NCI-H2081 (cell line): Measurements from ENCODE around the gene GRID2.
"Not testable (repeated sequence)": the region's sequence is repeated elsewhere in the genome, so short reads cannot be mapped to it uniquely, and the experiment has no call there.

Experiments used
- DNase-seq, 2 experiments: peaks; one replicate each; lab custom pipeline; 2025; lab: John Stamatoyannopoulos, UW

GRID2 gene

DNA sequence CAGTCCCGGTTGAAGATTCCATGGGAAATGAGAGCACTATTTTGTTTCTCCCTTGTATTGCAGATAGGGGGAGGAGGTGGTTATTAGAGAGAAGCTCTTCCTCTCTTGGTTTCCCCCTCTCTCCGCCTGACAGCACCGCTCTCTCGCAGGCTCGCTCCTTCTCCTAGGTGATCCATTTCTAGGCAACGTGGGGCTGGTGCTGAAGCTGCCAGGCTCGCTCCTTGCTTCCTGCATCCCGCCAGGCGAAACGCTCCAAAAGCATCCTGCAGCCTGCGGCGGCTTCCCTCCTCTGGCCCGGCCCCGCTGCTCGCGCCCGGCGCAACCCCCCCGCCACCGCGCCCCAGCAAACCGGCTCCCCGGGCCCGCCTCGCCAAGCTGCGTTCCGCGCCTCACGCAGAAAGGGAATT is at the start of gene GRID2:
GRID2 (plus strand) TSS at position 346 of the 407 bp plus-strand sequence.
- DNase-seq, result peak in 1 of 2 experiments; percentile 55

DNA sequence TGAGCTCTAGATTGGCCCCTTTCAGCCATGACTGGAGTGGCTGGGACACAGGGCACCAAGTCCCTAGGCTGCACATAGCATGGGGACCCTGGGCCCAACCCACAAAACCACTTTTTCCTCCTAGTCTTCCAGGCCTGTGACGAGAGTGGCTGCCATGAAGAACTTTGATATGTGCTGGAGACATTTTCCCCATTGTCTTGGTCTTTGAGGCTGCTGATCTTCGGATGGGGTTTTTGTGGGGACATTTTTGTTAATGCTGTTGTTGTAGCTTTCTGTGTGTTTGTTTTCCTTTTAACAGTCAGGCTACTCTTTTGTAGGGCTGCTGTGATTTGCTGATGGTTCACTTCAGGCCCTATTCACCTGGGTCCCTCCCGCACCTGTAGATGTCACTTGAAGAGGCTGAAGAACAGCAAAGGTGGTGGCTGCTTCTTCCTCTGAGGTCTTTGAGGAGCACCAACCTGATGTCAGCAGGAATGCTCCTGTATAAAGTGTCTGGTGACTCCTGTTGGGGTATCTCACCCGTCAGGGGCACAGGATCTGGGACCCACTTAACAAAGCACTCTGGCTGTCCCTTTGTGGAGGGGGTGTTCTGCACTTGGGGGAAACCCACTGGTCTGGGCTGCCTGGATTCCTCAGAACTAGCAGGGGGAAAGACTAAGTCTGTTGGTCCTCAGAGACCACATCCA is 49.6 kb upstream of the GRID2 start:
- no peak for DNase-seq

DNA sequence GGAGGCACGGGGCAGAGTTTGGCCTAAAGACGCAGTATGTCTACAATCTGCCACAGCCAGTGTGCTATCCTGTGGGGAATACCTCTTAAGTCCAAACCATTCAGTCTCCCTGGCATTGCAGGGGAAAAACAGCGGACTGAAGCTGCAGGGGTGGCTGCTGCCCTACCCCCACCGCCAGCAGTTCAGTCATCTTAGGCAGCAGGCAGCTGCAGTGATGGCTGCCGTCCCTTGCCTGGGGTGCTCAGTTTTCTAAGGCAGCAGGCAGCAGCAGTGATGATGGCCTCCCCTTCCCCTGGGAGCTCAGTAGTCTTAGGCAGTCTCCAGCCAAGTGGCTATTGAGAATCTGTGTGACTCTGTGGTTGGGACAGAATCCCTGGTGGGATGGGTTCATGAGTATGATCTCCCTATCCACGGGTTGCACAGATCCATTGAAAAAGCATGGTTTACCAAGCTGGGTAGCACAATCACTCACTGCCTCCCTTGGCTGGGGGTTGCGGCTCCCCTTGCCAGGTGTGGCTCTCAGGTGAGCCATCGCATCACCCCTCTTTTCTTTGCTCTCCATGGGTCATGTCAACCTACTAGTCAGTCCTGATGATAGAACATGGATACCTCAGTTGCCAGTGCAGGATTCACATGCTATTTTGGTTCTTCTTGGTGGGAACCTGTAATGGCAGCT is 48.9 kb upstream of the GRID2 start:
- no peak for DNase-seq

DNA sequence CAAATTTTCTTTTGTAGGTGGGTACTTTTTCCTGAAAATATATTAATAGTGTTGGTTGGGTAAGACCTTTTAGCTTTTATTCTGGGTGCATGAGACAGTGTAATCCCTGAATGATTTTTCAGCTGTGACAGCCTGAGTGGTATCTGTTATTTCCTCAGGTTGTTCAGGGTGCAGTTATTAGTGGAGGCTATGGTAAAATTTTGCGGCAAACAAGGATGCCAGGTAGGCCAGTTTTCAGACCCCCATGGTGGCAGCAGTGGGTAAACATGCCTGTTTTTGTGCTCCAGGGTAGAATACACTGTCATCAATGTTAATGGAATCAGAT is 47.9 kb upstream of the GRID2 start:
- DNase-seq, result no peak

DNA sequence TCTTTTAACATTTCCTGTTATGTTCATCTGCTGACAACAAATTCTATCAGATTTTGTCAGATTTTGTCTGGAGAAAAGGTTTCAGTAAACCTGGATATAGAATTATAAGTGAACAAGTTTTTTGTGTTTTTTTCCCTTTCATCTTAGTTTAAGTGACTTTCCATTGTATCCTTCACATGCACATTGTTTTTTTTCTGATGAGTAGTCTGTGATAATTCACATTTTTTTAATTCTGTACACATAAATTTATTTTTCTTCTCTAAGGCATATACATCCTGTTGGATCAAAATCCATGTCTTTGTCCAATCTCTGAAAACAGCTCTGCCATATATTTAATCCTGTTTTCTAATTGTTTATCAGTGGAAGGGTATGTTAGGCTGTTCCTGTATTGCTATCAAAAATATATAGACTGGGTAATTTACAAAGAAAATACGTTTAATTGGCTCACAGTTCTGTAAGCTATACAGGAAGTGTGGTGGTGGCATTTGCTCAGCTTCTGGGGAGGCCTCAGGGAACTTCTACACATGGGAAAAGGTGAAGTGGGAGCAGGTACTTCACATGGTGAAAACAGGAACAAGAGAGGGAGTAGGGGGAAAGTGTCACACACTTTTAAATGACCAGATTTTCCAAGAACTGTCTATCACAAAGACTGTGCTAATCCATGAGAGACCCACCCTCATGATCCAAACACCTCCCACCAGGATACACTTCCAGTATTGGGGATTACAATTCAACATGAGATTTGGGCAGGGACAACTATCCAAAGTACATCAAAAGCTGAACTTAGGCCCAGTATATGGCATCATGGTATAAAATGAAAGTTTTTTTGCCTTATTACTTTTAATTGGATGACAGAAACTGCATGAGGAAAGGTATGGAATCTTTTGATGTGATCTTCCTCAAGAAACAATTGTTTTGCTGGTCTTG is 45.6 kb upstream of the GRID2 start:
- no peak for DNase-seq

DNA sequence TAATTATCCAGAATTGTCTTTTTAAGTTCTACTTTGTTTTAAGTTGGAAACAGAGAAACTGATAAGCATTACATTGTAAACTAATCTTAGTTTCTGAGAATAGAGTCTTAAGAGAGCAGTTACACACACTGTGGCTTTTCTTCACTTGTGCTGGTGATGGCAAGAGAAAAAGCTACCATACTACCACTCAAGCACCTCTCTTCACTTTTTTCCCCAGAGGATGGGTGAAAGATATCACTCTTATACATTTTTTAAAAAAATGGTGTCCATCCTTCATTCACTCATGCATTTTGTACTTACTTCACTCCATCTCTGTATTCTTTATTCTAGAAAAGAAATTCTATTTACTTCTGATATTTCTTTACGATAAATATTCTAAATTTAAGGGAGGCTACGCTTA is 42.5 kb upstream of the GRID2 start:
- DNase-seq, result no peak

DNA sequence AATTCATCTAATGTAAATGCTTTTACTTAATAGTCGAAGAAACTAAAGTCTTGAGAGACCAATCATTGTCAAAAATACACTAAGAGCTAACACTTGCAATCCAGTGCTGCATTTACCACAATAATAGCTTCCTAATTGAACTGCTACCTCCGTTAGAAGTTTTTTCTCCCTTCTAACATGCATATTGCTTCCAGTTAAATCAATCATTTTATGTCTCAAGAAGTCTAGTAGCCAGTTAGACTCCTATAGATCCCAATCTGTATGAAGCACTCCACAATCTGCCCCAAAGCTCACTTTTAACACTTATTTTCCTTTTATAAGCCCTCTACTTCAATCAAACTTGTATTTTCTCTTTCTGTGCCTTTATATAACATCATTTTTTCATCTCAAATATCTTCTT is 41.4 kb upstream of the GRID2 start:
- DNase-seq, result no peak

DNA sequence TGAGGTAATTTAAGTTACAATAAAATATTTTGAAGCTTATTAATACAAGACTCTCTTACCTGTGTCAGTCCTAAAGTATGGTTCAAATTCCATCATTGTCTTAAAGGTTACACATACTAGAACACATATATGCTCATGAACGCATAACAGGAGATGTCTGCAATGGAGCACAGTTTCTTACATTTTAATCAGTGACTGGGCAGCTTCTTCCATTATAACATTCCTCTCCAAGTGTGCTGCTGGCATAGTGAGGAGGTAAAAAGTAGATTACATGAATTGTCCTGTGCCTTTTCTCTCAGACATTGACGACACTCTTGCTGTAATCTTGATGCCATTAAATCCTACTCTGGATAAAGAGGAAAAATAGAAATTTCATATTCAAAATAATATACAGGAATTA is 40.8 kb upstream of the GRID2 start:
- no peak for DNase-seq

DNA sequence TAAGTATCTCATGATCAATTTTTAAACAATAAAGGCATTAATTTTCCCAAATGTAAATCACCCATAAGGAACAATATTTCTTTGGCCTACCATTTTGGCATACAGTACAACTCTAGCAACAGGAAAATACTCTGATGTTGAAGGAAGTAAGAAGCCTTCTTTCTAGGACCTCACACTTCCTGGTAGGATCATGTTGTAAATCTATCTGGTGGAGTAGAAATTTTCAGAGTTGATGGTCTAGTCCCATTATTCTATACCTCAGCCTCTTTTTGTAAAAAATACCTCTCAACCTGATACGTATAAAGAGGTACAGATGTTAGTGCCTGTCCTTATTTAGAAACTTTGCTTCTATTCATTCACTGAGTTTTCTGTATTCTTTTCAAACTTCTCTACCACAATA is 40.2 kb upstream of the GRID2 start:
- no peak for DNase-seq

DNA sequence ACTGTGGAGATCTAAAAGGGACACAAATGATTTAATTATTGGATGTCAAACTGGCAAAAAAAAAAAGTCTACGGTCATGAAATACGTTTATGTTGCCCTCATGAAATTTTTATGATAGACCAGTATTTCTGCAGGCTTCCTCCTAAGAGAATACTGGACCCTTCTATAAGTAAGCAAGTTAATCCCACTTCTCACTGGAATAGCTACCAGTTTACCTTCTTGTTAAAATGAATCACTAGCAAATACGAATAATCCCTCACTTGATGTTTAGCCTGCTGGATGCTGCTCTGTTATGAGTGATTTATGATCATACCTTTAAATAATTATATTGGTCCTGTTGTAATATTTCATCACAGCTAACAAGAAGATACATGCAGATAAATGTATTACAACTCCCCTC is 39.6 kb upstream of the GRID2 start:
- DNase-seq, result no peak

DNA sequence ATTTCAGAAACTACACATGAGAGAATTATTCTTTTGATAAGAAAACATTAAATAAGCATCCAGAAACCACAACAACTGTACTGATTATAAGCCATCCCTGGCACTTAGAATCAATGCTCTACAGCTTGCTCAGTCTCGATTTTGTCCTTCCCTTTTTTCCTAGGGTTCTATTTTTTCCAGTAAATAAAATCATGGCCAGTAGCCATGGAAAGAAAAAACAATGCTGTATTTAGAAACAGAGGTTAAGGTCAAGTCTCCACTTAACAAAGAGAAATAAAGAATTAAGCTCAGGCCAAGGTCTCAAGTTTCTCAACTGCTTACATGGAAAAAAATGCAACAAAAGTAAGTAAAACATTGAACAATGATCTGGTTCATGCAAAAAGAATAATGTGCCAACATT is 38.7 kb upstream of the GRID2 start:
- no peak for DNase-seq

DNA sequence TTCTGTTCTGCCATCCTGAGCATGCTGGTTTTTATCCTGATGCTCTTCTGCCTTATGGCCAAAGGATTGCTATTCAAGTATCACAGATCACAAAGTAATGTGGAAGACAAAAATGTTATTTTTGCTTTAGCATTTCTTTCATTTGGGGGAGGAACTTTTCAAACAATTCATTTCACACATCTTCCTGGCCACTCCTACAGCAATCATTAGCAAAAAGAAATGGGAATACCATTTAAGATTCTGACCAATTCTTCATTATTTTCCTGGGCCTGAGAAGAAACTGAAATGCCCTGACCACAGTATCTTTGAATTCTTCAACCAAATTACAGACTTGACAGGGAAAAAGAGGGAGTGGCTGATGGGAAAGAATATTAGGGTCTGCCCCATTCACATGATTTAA is 38.0 kb upstream of the GRID2 start:
- DNase-seq, result no peak

DNA sequence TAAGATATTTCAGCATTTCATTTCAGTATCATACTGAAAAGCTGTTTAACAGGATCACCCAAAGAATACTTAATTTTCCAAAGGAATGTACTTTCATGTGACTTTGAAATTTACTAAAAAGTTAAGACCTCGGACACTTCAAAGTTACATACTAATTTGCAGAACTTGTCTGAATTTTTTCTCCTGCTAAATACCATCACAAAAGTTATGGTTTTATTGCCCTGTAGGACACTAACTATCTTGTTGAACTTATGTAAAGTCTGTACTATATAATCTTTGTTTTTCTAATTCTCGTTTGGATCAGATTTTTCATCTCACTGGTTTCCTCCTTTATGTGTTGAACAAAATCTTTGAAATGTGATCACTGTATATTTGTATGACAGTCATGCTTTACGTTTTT is 37.2 kb upstream of the GRID2 start:
- no peak for DNase-seq

DNA sequence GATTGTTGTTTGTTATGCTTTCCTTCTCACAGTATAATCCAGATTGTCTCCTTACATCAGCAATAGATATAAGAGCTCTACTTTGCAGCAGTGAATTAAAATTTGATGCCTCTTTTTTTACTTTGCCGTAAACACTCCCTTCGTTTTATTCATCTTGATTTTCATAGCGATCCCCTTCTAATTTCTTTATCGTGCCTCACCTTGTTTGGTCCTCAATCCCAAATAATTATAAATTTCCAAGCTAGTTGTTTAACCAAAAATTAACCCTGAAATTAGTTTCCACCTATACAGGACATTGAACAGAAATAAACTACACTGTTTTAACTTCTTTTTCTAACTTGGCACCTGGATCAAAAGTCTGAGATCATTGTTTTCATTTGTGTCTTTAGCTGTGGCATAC is 35.1 kb upstream of the GRID2 start:
- DNase-seq, result no peak

DNA sequence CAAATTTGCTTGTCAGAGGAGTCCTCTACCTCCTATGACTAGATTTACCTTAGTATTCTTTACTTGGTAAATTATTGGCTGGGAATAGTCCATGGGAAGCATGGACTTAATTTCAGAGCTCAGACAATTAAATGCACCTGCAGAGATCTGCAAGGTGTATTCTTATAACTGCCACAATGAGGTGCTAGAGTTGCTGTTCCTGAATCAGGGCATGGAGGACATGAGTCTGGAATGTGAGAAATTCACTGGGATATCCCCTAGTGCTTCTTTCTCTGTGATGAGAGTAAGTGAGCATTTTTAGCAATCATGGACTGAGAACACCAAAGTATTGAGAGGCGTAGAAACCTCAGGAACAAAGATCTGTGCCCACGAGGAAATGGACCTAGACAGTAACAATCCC is 32.9 kb upstream of the GRID2 start:
- no peak for DNase-seq

DNA sequence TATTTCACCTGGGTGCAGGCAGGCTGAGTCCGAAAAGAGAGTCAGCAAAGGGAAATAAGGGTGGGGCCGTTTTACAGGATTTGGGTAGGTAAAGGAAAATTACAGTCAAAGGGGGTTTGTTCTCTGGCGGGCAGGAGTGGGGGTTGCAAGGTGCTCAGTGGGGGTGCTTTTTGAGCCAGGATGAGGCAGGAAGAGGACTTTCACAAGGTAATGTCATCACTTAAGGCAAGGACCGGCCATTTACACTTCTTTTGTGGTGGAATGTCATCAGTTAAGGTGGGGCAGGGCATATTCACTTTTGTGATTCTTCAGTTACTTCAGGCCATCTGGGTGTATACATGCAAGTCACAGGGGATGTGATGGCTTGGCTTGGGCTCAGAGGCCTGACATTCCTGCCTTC is 32.2 kb upstream of the GRID2 start:
- not testable (repeated sequence) for DNase-seq

DNA sequence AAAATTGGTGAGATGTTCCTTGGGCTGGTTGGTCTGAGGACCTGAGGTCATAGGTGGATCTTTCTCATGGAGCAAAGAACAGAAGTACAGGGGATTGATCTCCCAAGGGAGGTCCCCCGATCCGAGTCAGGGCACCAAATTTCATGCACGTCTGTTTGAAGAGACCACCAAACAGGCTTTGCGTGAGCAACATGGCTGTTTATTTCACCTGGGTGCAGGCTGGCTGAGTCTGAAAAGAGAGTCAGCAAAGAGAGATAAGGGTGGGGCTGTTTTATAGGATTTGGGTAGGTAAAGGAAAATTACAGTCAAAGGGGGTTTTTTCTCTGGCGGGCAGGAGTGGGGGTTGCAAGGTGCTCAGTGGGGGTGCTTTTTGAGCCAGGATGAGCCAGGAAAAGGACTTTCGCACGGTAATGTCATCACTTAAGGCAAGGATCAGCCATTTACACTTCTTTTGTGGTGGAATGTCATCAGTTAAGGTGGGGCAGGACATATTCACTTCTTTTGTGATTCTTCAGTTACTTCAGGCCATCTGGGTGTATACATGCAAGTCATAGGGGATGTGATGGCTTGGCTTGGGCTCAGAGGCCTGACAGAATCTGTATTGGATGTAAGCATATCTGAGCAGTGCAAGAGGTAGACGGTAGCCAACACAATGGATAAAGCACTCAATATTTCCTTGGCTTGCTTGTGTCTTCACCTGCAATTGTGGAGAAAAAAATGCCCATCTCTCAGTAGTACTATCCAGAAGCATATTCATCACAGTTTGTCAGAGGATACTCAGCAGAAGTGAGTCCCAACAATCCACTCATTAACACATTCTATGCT is 26.5 kb upstream of the GRID2 start:
- not testable (repeated sequence) for DNase-seq

DNA sequence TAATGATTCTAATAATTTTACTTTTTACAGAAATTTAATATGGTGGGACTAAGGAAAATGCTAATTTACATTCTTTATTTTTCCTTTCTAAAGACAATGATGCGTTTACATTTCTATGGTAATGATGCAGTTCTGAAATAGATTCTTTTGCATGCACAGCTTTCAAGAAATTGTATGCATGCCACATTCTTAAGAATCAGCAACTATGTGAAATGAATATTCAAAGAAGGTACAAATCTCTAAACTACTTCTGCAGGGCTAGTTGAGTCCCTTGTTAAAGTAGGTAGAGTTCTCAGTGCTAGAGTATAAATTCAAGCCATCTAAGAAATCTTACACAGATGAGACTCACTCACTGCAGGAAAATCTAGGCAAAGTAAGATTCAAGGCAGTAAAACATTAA is 24.5 kb upstream of the GRID2 start:
- no peak for DNase-seq

DNA sequence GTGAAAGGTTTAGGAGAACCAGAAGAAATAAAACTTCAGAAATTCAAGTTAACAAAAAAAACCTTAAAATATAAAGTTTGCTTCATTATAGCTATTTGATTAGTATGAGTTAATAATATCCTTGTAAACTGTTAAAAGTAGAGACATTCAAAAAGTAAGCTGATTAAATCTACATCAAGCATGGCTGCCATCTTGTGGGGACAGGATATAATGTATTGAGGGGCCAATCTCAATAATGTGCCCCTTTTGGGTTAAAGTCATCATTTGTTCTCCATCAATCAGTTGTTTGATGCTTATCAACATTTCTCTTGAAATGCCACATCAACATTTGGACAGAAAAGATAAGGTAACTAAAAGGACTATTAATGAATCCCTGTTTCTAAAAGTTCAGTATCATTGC is 4.6 kb upstream of the GRID2 start:
- peak in 1 of 2 experiments; percentile 3 for DNase-seq

DNA sequence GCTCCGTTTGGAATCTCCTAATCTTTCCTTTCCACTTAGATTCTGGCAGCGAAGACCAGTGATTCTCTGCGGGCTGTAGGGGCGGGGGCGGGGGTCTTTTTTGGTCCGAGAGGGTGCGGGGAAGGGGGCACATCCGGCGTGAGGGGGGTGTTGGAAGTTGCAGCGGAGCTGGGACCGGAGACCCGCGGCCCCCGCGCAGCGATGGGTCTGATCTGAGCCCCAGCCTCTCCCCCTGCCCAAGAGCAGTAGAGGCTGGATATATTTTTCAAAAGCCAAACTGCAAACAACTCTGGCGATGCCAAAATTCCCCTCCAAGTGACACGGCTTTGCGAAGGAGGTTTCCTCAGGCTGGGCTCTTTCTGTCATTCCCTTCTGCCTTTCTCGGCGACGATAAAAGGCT is 355 bp downstream of the GRID2 start:
- DNase-seq, result no peak

DNA sequence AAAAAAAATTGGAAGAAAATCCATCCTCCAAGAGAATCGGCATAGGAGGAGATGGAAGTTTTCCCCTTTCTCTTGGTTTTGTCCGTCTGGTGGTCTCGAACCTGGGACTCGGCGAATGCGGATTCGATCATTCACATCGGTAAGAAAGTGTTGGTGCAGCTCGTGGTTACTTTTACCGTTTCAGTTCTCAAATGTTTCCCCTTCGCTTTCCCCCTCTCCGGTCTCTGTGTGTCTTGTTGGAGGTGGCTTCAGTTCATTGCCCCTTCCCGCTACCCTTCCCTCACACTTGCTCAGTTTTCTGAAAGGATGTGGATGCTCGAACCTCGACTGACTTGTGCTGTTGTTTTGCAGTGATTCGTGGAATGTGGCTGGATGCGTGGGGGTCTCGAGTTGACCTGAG is 840 bp downstream of the GRID2 start:
- no peak for DNase-seq
